ENCODE data around the gene REEP3. TPM values are rescaled to one million over a fixed set of nuclear protein-coding genes. Genes with fewer than 3 reads are reported as not detected.

Gene REEP3
- total RNA-seq, 4 donors from 2014 or later, result 60.3 to 115 (median 89.2) TPM

DNA sequence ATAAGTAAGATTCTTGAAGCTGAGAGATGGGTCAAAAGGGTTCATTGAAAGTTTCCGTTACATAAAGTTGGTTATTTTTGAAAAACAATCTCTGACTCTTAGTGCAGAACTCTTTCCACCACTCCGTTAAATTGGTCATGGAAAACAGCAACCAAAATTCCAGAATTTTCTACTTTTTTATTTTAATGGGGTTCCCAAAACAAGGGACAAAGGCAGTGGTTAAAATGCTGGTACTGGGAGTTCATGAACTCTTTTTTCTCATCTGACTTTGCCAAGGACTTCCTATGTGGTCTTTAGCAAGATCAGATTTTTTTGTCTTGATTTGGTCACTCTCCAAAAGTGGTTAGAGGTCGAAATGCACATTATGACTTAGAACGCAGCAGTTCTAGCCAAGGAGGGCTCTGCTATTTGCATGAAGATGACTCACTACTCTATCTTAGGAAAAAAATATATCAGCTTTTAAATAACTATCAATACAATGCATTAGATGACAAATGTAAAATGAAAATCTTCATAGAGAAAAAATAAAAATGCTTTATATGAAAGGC lies 145.7 kb downstream of the REEP3 start:
- intact Hi-C loops (cut with DNase I), result no loop called here
- peak overlapping the region in 1 of 4 donors; percentile 18 for H3K27ac ChIP-seq (replicated peaks in 1 of 4)
- TF ChIP-seq POLR2A (IDR thresholded peaks at IDR 0.05; ENCODE audit: low read depth), result no peak
- TF ChIP-seq EP300 (IDR thresholded peaks at IDR 0.05), result no peak
- TF ChIP-seq, protein P1, sequence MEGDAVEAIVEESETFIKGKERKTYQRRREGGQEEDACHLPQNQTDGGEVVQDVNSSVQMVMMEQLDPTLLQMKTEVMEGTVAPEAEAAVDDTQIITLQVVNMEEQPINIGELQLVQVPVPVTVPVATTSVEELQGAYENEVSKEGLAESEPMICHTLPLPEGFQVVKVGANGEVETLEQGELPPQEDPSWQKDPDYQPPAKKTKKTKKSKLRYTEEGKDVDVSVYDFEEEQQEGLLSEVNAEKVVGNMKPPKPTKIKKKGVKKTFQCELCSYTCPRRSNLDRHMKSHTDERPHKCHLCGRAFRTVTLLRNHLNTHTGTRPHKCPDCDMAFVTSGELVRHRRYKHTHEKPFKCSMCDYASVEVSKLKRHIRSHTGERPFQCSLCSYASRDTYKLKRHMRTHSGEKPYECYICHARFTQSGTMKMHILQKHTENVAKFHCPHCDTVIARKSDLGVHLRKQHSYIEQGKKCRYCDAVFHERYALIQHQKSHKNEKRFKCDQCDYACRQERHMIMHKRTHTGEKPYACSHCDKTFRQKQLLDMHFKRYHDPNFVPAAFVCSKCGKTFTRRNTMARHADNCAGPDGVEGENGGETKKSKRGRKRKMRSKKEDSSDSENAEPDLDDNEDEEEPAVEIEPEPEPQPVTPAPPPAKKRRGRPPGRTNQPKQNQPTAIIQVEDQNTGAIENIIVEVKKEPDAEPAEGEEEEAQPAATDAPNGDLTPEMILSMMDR (IDR thresholded peaks at IDR 0.05), result no peak
- no peak for TF ChIP-seq POLR2AphosphoS5 (IDR thresholded peaks at IDR 0.05)
- no peak for DNase-seq (ENCODE audit: extremely low spot score)
- no peaks in the 10 kb centered on the region for H3K9me3 ChIP-seq
- peaks cover 24 to 31% (median 26%) of the 10 kb centered on the region in 4 donors for H3K4me1 ChIP-seq
- no peaks in the 10 kb centered on the region for H3K27me3 ChIP-seq
- 44% methylated on average over 4 of the region's 4 CpGs for WGBS
- no peak overlapping the region for H3K4me3 ChIP-seq
- no peaks in the 10 kb centered on the region for H3K36me3 ChIP-seq

DNA sequence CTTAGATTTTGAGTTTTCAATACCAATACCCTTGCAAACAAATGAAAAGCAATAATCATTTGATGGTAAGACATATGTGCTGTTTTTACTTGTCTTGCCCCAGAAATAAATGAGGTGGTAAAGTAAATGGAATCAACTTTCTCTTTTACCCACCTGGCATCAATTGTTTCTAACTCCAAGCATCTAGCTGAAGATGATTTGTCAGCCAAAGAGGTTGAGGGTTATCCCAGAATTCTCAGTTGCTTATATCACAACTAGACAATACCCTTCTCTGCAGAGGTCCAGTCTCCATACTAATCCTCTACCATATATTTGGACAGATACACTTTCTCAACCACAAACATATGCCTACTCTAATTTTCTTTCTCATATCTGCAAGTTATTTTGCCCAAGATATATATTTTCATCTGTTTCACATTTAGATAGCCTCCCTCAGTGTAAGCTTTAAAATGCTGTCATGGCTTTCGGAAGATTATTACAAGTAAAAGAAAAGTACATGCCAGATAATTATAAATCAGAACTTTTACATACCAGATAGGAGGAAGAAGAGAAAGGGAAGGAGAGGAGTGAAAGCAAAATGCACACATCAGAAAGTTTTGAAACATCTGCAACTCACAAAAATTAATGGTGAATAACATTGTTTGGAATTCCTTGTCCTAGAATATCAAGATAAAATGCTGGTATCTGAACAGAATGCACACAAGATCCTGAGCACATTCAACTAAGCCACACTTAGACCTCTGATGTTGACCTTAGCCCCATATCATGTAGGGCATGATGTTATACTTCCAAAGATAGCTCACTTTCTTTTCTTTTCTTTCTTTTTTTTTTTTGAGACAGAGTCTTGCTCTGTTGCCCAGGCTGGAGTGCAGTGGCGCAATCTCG lies 146.6 kb downstream of the REEP3 start:
- Histone ChIP-seq H3K27me3 (no peaks in the 10 kb centered on the region), H3K27ac (replicated peaks in 1 of 4) (no peak overlapping the region), H3K9me3 (no peaks in the 10 kb centered on the region), H3K4me1 (peaks cover 33 to 40% (median 35%) of the 10 kb centered on the region in 4 donors), H3K4me3 (no peak overlapping the region), H3K36me3 (no peaks in the 10 kb centered on the region)
- 96% methylated on average over 3 of the region's 3 CpGs for WGBS
- intact Hi-C loops (cut with DNase I), result no loop called here
- DNase-seq (ENCODE audit: extremely low spot score), result no peak
- TF ChIP-seq POLR2AphosphoS5 (IDR thresholded peaks at IDR 0.05) (no peak), POLR2A (IDR thresholded peaks at IDR 0.05; ENCODE audit: low read depth) (no peak)
- TF ChIP-seq, protein P1 (IDR thresholded peaks at IDR 0.05), result no peak

DNA sequence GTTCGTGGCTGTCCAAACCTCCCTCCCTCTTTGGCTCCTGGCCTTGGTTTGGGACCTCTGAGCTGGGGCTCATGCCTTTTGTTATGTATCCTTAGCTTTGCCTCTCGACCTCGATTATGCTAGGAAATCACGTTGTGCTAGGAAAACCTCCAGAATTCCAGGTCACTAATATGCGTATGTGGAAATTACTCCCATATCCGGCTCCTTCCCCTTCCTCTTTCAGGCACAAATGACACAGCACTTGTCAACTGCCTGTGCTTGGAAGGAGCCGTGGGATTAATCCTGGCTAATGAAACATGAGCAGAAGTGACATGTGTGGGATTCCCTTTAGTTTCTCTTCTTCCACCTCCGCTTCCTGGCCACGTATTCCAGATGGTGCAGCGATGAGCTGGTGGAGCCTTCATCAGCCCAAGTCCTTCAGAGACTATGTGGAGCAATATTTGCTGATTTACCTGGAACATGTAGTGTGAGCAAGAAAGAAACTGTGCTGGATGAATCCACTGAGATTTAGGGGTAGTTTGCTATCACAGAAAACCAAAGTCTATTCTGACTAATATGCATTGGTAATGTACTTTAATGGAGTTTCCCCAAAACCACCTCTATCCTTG lies 149.2 kb downstream of the REEP3 start:
- WGBS, result 75% methylated on average over 10 of the region's 10 CpGs
- intact Hi-C loops (cut with DNase I), result no loop called here
- H3K27ac ChIP-seq (replicated peaks in 1 of 4), result peak overlapping the region; percentile 50 to 61 (median 60)
- no peak overlapping the region for H3K4me3 ChIP-seq
- no peak for DNase-seq (ENCODE audit: extremely low spot score)
- TF ChIP-seq POLR2AphosphoS5 (IDR thresholded peaks at IDR 0.05), result peak; percentile 69 to 79
- peak; percentile 57 for TF ChIP-seq EP300 (IDR thresholded peaks at IDR 0.05)
- TF ChIP-seq, protein P1 (IDR thresholded peaks at IDR 0.05), result no peak
- H3K27me3 ChIP-seq, result no peaks in the 10 kb centered on the region
- peaks cover 40 to 53% (median 46%) of the 10 kb centered on the region in 4 donors for H3K4me1 ChIP-seq
- H3K36me3 ChIP-seq, result no peaks in the 10 kb centered on the region
- H3K9me3 ChIP-seq, result no peaks in the 10 kb centered on the region

DNA sequence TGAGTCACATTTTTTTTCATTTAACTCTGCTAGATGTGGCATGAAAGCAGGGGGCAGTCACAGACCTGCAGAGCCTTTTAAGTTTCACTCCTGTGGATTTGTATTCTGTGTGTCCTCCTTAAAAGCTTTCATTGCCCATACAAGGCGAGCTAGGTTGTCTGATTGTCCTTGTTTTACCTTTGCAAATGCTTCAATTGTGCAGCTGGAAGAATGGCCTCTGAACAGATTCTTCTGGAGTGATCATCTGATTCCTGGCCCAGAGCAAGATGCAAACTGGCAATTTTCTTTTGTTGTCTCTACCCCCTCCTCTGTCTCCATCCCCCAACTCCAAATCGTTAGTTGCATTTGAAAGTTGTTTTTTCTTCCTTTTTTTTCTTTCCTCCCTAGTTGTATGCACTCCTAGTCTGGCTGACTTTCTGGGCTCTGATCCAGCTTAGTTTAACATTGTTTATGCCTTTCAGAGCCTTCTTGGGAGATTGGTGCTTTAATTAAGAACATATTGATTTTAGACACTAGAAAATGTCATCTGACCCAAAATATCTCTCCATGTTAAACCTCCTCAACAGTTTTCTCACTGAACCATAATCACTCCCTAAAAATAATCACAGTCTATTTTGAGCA lies 150.2 kb downstream of the REEP3 start:
- Histone ChIP-seq H3K4me1 (peaks cover 36 to 51% (median 47%) of the 10 kb centered on the region in 4 donors), H3K4me3 (no peak overlapping the region), H3K36me3 (no peaks in the 10 kb centered on the region), H3K9me3 (no peaks in the 10 kb centered on the region), H3K27ac (replicated peaks in 1 of 4) (peak overlapping the region; percentile 50 to 61 (median 60)), H3K27me3 (no peaks in the 10 kb centered on the region)
- WGBS, result 25% methylated on average over 2 of the region's 2 CpGs
- TF ChIP-seq POLR2AphosphoS5 (IDR thresholded peaks at IDR 0.05), result peak in 1 of 2 donors; percentile 30
- TF ChIP-seq EP300 (IDR thresholded peaks at IDR 0.05), result no peak
- TF ChIP-seq, protein P1 (IDR thresholded peaks at IDR 0.05), result peak; percentile 20 to 42 (median 21)
- DNase-seq (ENCODE audit: extremely low spot score), result no peak
- intact Hi-C loops (cut with DNase I), result no loop called here

All from esophagus muscularis mucosa (tissue), 4 donors.